SKM-1 (cell line): ENCODE results near the gene KRTAP4-11.
"Not testable (repeated sequence)": the region's sequence is repeated elsewhere in the genome, so short reads cannot be mapped to it uniquely, and the experiment has no call there.

Experiments
- DNase-seq: peaks from one replicate; lab custom pipeline; 2025; ENCODE audit not compliant: unreplicated experiment; lab: John Stamatoyannopoulos, UW

Gene KRTAP4-11

DNA sequence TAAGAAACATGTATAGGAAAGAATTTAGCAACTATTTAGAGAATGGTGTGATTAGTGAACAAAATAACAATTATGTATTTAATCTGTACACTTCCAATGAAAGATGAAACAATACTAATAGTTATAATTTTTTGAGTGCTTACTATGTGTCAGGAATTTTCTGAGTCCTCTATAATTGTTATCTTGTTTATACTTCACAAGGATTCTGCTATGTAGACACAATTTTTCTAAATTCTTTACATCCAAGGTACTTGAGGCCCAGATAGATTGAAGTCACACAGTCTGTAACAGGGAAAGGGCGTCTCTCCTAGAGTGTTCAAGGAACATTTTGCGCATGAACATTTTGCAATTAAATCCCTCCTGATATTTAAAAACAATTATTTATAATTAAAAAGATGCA lies 6.9 kb upstream of the KRTAP4-11 start:
- no peak for DNase-seq

DNA sequence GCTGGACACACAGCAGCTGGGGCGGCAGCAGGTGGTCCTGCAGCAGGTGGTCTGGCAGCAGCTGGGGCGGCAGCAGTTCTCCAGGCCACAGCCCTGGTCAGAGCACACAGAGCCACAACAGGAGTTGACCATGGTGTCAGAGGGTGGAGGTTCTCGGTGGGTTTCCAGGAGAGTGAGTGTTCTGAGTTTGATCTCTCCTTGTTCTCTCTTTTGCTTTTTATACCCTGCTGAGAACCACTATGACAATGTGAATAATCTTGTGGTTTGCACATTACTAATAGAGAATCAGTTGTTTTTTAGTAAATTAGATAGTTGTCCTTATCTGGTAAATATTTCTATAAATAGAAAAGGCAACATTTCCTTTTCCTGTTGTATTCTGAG lies 5.8 kb upstream of the KRTAP4-11 start, which contains the start of gene KRTAP4-12:
Gene KRTAP4-12 (minus strand): TSS at position 192 of the 381 bp plus-strand sequence. CDS start 60 bp downstream, at position 132.
- DNase-seq: not testable (repeated sequence)

DNA sequence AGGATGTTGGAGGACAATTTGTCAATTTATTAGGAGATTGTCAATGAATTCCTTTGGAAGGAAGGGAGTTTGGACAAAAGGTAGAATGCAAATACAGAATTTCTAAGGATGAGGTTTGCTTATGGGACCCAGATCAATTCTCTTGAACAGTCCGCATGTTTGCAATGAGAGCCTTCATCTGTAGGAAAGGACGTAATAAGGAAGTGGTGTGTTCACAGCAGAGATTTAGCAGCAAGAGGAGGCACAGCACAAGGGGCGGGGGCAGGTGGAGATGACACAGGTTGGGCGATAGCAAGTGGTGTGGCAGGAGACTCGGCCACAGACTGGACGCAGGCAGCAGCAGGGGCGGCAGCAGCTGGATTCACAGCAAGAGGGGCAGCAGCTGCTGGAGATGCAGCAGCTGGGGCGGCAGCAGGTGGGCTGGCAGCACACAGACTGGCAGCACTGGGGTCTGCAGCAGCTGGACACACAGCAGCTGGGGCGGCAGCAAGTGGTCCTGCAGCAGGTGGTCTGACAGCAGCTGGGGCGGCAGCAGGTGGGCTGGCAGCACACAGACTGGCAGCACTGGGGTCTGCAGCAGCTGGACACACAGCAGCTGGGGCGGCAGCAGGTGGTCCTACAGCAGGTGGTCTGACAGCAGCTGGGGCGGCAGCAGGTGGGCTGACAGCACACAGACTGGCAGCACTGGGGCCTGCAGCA lies 5.3 kb upstream of the KRTAP4-11 start:
- DNase-seq: not testable (repeated sequence)

DNA sequence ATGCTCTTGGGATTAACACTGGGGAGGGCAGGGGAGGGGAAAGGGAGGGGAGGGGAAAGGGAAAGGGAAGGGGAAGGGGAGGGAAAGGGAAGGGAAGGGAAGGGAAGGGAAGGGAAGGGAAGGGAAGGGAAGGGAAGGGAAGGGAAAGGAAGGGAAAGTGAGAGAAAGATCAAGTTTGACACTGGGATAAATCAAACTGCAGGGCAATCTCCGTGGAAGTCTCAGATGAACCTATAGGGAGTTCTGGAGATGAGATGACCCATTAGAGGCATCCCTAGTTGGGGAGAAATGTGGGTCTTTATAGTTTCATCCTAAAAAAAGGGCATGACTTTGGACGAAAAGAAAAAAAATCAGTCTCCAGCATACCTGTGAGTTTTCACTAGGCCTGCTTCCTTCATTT lies 3.6 kb upstream of the KRTAP4-11 start:
- no peak for DNase-seq

DNA sequence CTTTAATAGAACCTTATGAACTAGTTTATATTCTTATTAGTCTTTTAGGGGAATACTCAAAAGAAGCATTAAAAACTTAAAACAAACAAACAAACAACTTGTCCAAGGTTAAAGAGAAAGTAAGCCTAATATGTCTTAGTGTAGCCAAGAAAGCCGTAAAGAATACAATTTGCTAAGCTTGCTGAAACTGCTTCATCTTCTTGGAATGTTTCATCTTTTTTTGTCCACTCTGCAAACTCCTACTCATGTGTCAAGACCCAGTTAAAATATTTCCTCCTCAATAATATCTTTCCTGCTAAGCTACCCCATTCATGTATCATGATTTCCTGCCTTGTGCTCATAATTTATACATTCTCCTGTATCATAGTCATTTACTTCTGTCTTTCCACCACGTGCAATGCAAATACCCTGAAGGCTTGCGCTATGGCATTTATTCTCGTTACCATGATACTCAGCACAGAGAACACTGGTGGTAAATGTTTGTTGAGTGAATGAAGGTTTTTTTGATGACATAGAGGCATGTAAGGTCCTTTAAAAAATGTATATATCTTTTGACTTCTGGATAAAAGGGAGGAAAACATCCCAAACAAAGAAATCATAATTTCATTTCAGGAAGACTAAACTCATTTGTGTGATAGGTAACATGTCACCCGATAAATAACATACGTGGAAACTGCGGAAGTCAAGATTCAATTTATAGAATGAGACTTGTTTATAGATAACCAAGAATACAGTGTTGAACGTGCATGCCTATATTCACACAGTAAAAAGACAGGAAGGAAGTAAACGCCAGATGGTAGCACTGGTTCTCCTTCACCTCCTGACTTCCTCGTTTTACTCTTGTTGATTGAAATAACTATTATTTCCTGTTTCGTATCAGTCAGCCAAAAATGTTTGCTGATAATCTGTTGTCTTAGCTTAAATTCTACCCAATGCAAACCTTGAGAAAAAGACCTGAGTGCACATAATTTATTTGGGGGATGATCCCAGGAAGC lies 1.8 kb upstream of the KRTAP4-11 start:
- DNase-seq: not testable (repeated sequence)

DNA sequence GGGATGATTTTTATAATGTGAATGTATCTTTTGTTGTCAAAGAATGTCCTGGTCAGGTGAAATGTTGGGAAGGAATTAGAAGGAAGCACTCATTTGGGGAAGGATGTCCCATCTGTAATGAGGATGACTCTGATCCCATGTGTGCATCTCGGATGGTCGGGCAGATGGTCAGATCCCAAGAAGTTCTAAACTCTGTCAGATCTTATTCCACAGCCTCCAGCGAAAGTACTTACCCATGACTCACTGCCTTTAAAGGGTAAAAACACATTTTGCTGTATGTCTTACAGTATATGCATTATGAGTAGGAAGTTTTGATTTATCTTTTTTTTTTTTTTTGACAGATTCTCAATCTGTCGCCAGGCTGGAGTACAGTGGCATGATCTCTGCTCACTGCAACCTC lies 548 bp upstream of the KRTAP4-11 start:
- DNase-seq: no peak

DNA sequence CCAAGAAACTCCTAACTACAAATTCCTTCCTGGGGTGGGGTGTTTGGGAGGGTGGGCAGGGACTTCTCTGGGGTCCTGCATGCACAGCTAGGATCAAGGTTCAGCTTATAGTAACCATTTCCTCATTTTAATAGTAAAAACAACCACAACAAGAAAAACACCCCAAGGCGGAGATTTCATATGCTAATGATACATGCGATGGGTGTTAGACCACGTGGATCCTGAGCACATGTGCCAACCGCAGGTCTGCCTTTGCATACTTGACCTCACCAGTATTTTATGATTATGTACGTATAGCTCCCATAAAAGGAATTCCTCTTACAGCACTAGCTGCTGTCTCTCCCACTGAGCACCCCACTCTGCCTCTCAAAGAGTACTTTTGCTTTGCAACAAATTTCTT lies 1.9 kb downstream of the KRTAP4-11 start:
- no peak for DNase-seq

DNA sequence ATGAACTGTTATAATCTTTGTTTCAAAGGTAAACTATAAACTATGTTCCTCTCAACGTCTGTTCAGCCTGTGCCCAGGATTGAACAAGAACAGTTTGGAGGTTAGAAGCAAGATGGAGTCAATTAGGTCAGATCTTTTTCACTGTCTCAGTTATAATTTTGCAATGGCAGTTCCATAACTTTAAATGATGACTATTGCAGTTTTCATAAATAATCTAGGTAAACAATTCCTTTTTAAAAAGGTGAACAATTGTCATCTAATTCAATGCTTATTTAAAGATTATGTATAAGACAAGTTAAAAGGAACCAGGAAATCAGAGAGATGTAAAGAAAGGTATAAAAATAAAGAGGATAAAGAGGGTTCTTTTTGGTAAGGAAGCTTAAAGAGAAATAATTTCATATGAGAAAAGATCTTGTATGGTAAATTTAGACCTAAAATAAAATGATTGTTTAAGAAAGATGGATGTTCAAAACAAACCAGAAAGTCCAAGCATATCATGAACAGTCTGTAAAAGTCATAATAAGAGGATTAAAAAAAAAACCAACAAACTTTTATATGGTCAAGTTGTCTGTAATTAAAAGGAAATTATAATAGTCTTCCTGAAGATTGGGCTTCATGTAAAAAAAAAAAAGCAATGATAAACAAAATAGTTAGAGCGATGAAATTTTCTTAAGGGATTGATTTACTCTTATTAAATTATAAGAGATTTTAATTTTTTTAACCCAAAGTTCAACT lies 6.9 kb downstream of the KRTAP4-11 start:
- DNase-seq: no peak

DNA sequence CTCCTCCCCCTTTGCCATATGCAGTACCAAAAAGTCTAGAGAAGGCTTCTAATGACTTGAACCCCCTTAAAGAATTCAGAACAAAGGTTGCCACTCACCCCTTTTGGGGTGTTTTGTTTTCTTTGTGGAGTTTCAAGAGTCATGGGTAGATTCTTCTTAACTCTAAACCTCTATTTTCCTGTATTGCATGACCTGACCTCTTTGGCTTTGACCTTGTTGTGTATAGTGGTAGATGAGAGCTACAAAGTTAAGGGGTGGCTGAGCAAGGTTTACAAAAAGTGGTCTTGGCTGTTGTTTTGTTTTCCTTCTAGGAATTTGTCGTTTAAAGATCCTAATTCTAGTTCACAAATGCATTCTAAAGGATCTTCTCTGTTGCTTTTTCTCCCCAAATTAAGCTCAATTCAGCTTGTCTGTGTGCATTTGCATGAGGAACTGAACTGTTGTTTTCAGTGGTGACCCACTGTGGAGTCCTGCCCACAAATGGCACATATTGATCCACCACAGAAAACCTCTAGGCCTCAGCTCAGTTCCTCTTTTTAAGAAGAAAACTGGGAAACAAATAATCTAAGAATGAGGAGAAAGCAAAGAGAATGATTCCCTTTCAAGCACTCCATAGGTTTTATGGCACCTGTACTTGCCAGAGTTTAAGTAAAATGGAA lies 9.3 kb downstream of the KRTAP4-11 start:
- DNase-seq: not testable (repeated sequence)

DNA sequence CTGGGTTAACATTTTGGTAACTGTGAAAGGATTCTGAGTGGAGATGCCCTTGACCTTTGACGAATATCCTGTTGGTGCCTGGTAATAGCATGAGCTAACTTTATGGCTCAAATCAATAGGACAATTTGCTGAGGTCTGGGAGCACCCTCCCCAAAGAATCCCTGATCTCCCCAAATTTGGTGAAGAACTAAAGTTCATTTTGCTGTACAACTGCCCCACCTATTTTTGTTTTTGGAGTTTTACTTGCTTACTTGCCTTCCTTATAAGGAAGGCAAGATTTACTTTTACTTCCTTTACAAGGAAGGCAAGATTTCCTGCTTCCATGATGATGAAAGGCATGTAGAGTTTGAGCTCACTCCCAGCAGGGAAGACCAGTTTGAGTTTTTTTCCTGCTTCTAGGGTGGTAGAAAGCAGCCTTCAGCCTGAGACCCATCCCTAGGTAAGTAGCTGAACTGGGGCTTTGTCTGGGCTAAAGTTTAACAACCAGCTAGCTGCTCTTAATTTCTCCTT lies 10.2 kb downstream of the KRTAP4-11 start:
- DNase-seq: no peak

DNA sequence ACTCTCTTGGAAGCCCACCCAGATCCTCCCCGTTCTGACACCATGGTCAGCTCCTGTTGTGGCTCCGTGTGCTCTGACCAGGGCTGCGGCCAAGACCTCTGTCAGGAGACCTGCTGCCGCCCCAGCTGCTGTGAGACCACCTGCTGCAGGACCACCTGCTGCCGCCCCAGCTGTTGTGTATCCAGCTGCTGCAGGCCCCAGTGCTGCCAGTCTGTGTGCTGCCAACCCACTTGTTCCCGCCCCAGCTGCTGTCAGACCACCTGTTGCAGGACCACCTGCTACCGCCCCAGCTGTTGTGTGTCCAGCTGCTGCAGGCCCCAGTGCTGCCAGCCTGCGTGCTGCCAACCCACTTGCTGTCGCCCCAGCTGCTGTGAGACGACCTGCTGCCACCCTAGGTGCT lies 12.8 kb downstream of the KRTAP4-11 start, which contains the start of gene KRTAP4-9:
Gene KRTAP4-9 (plus strand): TSS at position 43 of the 400 bp plus-strand sequence. CDS start 0 bp downstream, at position 43.
- DNase-seq: not testable (repeated sequence)

DNA sequence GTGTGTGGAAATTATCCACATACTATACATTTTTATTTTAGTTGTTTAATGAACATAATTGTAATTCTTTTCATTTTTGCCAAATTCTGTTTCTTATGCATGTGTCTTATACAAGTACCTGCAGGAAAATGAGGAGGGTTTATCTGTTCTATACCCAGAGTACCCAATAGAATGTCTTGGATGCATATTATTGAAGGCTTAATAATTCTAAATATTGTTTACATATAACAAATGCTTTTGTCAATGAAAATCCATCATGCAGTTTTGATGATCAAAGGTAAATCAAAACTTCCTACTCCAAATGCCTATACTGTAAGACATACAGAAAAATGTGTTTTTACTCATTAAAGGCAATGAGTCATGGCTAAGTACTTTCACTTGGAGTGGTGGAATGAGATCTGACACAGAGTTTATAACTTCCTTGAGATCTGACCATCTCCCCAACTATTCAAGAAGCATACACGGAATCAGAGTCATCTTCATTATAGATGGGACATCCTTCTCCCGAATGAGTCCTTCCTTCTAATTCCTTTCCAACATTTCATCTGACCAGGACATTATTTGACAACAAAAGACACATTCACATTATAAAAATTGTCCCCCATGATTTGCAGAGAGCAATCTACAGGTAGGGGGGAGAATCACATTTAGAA lies 13.7 kb downstream of the KRTAP4-11 start:
- not testable (repeated sequence) for DNase-seq

DNA sequence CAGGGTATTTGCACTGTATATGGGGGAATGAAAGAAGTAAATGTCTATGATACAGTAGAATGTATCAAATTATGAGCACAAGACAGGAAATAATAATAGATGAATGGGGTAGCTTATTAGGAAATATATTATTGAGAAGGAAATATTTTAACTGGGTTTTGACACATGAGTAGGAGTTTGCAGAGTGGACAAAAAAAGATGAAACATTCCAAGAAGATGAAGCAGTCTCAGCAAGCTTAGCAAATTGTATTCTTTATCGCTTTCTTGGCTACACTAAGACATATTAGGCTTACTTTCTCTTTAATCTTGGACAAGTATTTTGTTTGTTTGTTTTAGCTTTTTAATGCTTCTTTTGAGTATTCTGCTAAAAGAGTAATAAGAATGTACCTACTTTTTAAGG lies 14.3 kb downstream of the KRTAP4-11 start:
- no peak for DNase-seq

DNA sequence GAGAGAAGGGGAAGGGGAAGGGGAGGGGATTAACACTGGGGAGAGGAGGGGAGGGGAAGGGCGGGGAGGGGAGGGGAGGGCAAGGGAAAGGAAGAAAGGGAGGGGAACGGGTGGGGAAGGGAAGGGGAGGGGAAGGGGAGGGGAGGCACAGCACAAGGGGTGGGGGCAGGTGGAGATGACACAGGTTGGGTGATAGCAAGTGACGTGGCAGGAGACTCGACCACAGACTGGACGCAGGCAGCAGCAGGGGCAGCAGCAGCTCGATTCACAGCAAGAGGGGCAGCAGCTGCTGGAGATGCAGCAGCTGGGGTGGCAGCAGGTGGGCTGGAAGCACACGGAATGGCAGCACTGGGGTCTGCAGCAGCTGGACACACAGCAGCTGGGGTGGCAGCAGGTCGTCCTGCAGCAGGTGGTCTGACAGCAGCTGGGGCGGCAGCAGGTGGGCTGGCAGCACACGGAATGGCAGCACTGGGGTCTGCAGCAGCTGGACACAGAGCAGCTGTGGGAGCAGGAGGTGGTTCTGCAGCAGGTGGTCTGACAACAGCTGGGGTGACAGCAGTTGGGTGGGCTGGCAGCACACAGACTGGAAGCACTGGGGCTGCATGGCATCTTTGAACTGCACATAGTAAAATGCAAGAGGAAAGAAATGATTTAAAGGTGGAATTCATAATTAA lies 16.4 kb downstream of the KRTAP4-11 start, which contains the start of gene KRTAP4-16:
Gene KRTAP4-16 (minus strand): TSS at position 624 of the 674 bp plus-strand sequence. CDS start 0 bp downstream, at position 624.
- no peak for DNase-seq

DNA sequence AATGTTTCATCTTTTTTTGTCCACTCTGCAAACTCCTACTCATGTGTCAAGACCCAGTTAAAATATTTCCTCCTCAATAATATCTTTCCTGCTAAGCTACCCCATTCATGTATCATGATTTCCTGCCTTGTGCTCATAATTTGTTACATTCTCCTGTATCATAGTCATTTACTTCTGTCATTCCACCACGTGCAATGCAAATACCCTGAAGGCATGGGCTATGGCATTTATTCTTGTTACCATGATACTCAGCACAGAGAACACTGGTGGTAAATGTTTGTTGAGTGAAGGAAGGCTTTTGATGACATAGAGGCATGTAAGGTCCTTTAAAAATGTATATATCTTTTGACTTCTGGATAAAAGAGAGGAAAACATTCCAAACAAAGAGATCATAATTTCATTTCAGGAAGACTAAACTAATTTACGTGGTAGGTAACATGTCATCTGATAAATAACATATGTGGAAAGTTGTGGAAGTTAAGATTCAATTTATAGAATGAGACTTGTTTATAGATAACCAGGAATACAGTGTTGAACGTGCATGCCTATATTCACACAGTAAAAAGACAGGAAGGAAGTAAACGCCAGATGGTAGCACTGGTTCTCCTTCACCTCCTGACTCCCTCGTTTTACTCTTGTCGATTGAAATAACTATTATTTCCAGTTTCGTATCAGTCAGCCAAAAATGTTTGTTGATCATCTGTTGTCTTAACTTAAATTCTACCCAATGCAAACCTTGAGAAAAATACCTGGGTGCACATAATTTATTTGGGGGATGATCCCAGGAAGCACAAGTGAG lies 18.3 kb downstream of the KRTAP4-11 start:
- DNase-seq: not testable (repeated sequence)

DNA sequence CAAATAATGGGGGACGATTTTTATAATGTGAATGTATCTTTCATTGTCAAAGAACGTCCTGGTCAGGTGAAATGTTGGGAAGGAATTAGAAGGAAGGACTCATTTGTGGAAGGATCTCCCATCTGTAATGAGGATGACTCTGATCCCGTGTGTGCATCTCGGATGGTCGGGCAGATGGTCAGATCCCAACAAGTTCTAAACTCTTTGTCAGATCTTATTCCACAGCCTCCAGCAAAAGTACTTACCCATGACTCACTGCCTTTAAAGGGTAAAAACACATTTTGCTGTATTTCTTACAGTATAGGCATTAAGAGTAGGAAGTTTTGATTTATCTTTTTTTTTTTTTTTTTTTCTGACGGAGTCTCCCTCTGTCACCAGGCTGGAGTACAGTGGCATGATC lies 19.7 kb downstream of the KRTAP4-11 start:
- DNase-seq: no peak

DNA sequence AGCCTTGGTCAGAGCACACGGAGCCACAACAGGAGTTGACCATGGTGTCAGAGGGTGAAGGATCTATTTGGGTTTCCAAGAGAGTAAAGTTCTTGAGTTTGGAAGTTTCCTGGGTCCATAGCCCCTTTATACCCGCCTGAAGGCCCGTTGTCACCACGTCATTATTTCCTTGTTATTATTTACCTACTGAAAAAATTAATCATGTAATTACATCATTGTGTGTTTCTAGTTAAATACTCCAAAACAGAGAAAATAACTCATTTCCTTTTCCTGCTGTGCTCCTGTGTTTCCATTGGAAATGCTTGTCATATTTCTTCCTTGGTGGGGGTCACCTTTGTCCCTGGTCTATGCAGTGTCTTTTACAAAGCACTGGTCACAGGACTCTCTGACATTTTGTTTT lies 20.1 kb downstream of the KRTAP4-11 start, which contains the start of gene KRTAP4-8:
Gene KRTAP4-8 (minus strand): TSS at position 101 of the 400 bp plus-strand sequence. CDS start 58 bp downstream, at position 43.
- DNase-seq: no peak

DNA sequence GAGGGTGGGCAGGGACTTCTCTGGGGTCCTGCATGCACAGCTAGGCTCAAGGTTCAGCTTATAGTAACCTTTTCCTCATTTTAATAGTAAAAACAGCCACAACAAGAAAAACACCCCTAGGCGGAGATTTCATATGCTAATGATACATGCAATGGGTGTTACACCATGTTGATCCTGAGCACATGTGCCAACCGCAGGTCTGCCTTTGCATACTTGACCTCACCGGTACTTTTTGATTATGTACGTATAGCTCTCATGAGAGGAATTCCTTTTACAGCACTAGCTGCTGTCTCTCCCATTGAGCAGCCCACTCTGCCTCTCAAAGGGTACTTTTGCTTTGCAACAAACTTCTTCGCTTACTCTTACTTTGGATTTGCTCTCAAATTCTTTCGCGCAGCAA lies 22.1 kb downstream of the KRTAP4-11 start:
- no peak for DNase-seq
